Muscle of arm (tissue), 12 donors: ENCODE measurements around the gene EIF4E3. TPM values are rescaled to one million over a fixed set of nuclear protein-coding genes. Genes with fewer than 3 reads are reported as not detected.

Source experiments
- DNase-seq: peaks from one replicate; pipeline ENCODE4 v3.0.0-alpha.2; 2013
- polyA plus RNA-seq, 12 donors: library from polyadenylated mRNA; unstranded; fragments of 120-200 nt; gene quantifications; one replicate each; pipeline ENCODE4 v1.2.1, GENCODE V29; 2013; ENCODE audit not compliant: insufficient read length in 12 of 12

Gene EIF4E3
- polyA plus RNA-seq, 12 donors, result 8.7 to 13.1 (median 10.5) TPM; not detected in 1

DNA sequence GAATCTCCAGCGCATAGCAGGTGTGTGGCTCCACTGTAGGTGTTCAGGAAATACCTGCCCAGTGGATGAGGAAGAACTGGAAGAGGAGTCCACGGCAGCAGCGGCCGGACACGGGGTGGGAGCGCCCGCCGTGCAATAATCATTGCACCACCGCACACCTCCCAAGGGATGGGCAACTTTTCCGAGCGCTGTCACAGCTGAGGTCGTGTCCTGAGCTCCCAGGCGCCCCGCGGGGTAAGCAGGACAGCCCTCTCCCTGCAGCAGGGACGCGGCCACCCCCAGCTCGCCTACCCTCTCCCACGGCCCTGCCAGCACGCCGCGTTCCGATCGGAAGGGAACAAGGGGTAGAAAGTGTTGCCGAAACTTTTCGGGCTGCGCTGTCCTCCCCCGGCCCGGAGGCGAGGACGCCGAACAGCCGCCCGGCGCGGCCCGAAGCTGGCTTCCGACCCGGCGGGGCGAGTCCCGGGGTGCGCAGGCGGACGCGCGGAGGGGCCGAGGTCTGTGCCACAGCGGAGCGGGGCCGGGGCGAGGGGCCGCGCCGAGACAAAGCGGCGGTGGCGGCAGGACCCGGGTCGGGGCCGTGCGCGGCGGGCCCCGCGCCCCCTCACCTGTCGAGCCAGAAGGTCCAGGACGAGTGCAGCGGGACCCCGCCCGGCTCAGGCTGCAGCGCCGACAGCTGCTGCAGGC, 475 bp downstream of the EIF4E3 start:
- no peak for DNase-seq

DNA sequence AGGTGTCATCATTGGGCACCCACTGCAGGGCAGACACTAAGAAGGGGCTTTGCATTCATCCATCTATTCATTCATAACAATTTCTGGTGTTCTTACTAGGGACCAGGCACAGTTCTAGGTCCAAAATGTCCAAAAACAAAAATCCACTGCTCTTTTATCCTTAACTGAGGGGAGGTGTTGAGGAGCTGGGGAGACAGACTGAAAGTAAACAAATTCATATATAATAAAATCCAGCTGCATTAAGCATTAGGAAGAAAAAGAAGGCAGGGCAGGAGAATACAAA, 1.1 kb downstream of the EIF4E3 start:
- no peak for DNase-seq

GRCh38 chr3:71723452-71724170, 1.6 kb downstream of the EIF4E3 start:
- DNase-seq, result no peak

GRCh38 chr3:71722693-71723092, 2.5 kb downstream of the EIF4E3 start:
- DNase-seq, result no peak

DNA sequence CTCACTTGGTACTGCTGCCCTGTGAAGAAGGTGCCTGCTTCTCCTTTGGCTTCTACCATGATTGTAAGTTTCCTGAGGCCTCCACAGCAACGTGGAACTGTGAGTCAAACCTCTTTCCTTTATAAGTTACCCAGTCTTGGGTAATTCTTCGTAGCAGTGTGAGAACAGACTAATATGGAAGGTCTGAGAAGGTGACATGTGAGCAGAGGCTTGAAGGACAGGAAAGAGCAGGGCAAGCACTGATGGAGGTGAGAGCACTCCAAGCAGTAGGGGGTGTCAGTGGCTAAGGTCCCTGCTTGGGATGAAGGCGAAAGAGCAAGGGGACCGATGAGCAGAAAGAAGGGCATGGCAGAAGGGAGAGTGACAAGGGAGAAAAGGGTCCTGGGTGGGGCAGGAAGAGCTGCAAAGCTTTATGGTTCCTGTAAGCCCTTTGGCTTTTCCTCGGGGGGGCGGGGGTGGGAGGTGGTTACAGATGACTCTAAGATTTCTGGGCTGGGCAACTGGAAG, 3.5 kb downstream of the EIF4E3 start:
- DNase-seq, result no peak

DNA sequence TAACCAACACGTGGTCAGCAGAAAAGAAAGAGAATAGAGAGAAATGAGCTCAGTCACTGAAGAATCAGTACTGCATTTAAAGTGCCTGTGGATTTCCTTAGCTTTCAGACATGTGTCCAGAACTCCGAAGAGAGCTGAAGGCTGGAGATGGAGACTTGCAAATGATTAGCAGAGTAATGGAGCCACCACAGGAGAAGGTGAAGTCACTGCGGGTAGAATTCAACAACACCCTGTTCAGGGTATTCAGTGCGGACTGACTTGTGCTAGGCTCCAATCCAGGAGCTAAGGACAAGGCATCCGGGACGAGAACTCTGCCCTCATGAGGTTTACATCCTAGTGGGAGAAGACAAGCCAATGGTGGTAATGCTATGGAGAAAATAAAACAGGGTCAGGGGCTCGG, 4.2 kb downstream of the EIF4E3 start:
- no peak for DNase-seq

DNA sequence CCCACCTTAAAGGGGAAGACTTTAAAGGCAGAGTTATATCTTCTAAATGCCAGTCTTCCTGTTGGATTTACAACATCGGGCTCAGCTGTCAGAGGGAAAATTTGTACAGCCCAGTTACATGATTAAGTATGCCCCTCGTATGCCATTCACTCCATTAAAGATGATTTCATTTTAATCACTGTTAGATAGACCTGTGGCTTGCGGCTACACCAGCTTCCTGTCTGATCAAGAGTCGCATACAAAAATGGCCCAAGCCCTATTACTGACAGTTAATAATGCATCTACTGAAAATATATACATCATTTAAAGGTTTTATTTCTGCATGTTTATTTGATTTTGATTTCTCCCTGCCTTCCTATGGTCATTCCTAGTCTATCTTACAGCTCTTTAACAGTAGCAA, 7.1 kb downstream of the EIF4E3 start:
- no peak for DNase-seq

- no peak for DNase-seq
Measured at GRCh38 chr3:71714595-71714994, 10.6 kb downstream of the EIF4E3 start.

- no peak for DNase-seq
Measured at GRCh38 chr3:71713041-71713440, 12.2 kb downstream of the EIF4E3 start.

- DNase-seq, result no peak
Measured at GRCh38 chr3:71710906-71711494, 14.2 kb downstream of the EIF4E3 start.

DNA sequence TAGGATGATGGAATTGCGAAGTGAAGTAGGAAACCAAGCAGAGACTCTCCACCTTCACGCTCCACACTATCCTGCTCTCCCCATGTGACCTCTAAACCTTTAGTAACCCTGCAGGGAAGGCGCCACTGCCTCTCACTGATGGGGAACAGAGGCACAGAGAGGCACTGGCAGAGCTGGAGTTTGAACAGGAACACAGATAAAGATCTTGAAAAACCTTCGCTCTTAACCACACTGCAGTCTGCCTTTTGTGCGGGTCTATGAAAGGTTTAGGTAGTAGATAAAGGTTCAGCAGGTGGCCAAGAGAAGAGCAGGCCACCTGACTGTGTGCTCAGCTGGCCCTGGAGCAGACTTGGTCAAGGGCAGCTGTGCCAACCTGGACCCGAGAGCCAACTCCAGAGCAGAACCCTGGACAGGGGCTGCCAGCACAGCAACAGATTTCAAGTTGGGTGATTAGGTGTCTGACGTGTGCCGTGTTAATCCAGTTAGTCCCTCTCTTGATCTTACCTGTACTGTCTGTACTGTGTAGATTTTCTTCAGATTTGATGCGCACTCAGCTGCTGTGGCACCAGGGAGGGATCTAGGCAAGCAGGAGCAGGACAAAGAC, 15.2 kb downstream of the EIF4E3 start:
- DNase-seq, result no peak

GRCh38 chr3:71708476-71709105, 16.6 kb downstream of the EIF4E3 start:
- DNase-seq, result no peak

GRCh38 chr3:71707595-71707994, 17.6 kb downstream of the EIF4E3 start:
- no peak for DNase-seq

DNA sequence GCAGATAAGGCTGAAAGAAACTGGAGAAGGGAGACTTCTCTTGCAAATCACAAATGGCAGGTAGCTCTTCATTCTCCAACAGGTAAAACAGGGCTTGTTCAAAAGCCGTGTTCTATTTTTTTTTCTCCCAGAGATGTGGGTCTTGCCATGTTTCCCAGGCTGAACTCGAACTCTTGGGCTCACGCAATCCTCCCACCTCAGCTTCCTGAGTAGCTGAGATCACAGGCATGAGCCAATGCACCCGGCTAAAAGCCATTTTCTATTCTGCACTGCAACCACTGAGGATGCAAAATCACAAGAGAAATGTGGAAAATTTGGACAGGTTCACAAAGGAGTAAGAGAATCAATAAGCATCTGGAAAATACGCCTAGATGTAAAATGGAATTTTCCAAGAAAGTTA, 19.5 kb downstream of the EIF4E3 start:
- DNase-seq, result no peak

DNA sequence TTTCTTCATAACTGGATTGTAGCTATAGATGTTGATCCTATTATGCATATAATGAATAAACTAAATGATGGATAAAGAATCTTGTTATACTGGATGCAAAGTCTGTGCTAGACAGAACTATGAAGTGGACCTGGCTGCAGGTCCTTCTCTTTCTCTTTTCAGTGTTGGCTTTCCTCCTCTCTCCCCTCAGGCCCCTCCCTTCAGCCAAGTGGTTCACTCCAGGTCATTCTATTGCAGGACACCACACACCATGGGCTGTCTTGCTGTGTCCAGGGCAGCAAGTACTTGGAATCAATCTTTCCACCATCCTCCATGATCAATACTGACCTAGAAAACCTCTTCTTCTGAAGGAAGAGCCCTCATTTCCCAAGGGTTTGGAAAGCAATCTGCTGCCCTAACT, 20.3 kb downstream of the EIF4E3 start:
- DNase-seq, result no peak

GRCh38 chr3:71703797-71704196, 21.4 kb downstream of the EIF4E3 start:
- DNase-seq, result no peak

DNA sequence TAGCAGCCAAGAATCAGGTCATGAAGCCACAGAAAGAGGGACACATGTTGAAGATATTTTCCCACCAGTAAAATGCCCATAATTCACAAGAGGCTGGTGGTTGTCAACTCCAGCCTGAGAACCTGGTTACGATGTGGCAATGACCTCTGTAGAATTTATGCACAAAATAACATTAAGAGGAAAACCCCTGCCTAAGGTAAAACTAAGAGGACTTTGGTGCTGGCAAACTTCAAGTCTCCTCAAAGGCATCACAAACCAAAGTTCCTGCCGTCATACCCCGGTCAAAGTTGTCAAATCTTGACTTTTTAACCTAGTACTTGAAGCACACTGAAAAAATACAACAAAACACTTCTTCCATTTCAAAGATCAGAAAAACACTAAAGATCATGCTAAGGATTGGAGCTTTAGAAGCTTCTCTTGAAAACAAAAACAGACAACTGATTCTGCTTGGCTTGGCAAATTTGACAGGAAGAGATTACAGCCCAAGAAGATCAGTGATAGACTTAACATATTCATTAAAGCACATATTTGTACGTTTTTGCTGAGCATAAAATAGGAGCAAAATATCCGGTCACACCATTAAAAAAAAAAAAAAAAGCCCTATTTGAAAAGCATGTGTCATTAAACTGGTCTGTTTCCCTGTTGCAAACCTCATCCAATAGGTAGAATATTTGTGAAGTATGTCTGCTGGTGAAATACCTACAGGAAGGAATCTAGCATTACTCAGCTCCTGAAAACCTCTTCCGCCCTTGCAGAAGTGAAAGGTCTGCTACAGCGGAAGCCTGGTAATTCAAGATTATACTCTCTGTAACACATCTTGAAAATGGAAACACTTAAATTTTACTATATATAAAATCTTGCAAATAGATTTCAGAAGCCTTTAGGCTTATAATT, 22.8 kb downstream of the EIF4E3 start:
- no peak for DNase-seq

- no peak for DNase-seq
Measured at GRCh38 chr3:71701251-71701762, 23.9 kb downstream of the EIF4E3 start.

GRCh38 chr3:71695000-71695482, 30.2 kb downstream of the EIF4E3 start:
- no peak for DNase-seq

GRCh38 chr3:71694358-71694999, 30.7 kb downstream of the EIF4E3 start:
- no peak for DNase-seq
